Myocyte (in vitro differentiated cells): ENCODE data around the gene PIK3R6. TPM values are rescaled to one million over a fixed set of nuclear protein-coding genes. Genes with fewer than 3 reads are reported as not detected.
"Not testable (repeated sequence)": the region's sequence is repeated elsewhere in the genome, so short reads cannot be mapped to it uniquely, and the experiment has no call there.

ENCODE experiments used
- DNase-seq: peaks from one replicate; pipeline ENCODE4 v3.0.0-alpha.2; 2012; ENCODE audit warnings: low read depth
- total RNA-seq: library from RNA; depleted of rRNA; stranded (reverse); fragments of >200 nt; gene quantifications from 2 replicates; pipeline ENCODE4 v1.2.3, GENCODE V29; 2014

Gene PIK3R6
- total RNA-seq, 1 donor from 2014 or later, result not detected

- no peak for DNase-seq
Observed at GRCh38 chr17:8829036-8829941, 38.2 kb downstream of the PIK3R6 start.

- DNase-seq, result no peak
Observed at GRCh38 chr17:8828517-8828875, 39.0 kb downstream of the PIK3R6 start.

- DNase-seq, result no peak
Observed at GRCh38 chr17:8826808-8827435, 40.6 kb downstream of the PIK3R6 start.

- no peak for DNase-seq
Observed at GRCh38 chr17:8825802-8826201, 41.7 kb downstream of the PIK3R6 start.

- no peak for DNase-seq
Observed at GRCh38 chr17:8823279-8823678, 44.2 kb downstream of the PIK3R6 start.

- no peak for DNase-seq
Observed at GRCh38 chr17:8822401-8823035, 45.0 kb downstream of the PIK3R6 start.

- DNase-seq, result no peak
Observed at GRCh38 chr17:8821446-8822105, 45.9 kb downstream of the PIK3R6 start.

GRCh38 chr17:8820311-8821010 is 47.0 kb downstream of the PIK3R6 start:
- no peak for DNase-seq

GRCh38 chr17:8818654-8819330 is 48.7 kb downstream of the PIK3R6 start:
- DNase-seq, result no peak

GRCh38 chr17:8818047-8818446 is 49.4 kb downstream of the PIK3R6 start:
- no peak for DNase-seq

GRCh38 chr17:8806926-8807550 is 60.4 kb downstream of the PIK3R6 start:
- no peak for DNase-seq

- DNase-seq, result no peak
Observed at GRCh38 chr17:8806253-8806925, 61.1 kb downstream of the PIK3R6 start.

GRCh38 chr17:8805396-8805795 is 62.1 kb downstream of the PIK3R6 start:
- DNase-seq, result not testable (repeated sequence)

- DNase-seq, result no peak
Observed at GRCh38 chr17:8803531-8804420, 63.7 kb downstream of the PIK3R6 start.

GRCh38 chr17:8801135-8801840 is 66.2 kb downstream of the PIK3R6 start:
- DNase-seq, result no peak

GRCh38 chr17:8800656-8801055 is 66.8 kb downstream of the PIK3R6 start:
- no peak for DNase-seq

- no peak for DNase-seq
Observed at GRCh38 chr17:8799570-8800212, 67.8 kb downstream of the PIK3R6 start.
